T-helper 2 cell treated with Interferon-gamma antibody and Interleukin-4, amounts not matched to agents 5 μg/mL and 100 μg/mL, for 36 hours (primary cell): ENCODE data around the gene MYO18B.

Experiments
- DNase-seq: peaks from one replicate; pipeline ENCODE4 v3.0.0; 2021; ENCODE audit warnings: low spot score
- H3K27ac Mint-ChIP-seq: one replicate; pipeline ENCODE4 v1.8.0; 2021; ENCODE audit warnings: mild to moderate bottlenecking, mixed read lengths
- H3K27me3 Mint-ChIP-seq: one replicate; pipeline ENCODE4 v1.8.0; 2021; ENCODE audit warnings: low read depth, mixed read lengths
- H3K36me3 Mint-ChIP-seq: one replicate; pipeline ENCODE4 v1.8.0; 2021; ENCODE audit warnings: low read depth, mixed read lengths
- H3K4me1 Mint-ChIP-seq: one replicate; pipeline ENCODE4 v1.8.0; 2021; ENCODE audit warnings: low read depth, mixed read lengths
- H3K4me3 Mint-ChIP-seq: one replicate; pipeline ENCODE4 v1.8.0; 2022; ENCODE audit warnings: mild to moderate bottlenecking, moderate library complexity, mixed read lengths
- H3K9me3 Mint-ChIP-seq: one replicate; pipeline ENCODE4 v1.8.0; 2021; ENCODE audit warnings: mixed read lengths

MYO18B gene

GRCh38 chr22:25895678-25896077, 153.7 kb downstream of the MYO18B start:
- Mint-ChIP-seq H3K4me1 (no peaks in the 10 kb centered on the region), H3K9me3 (no peaks in the 10 kb centered on the region), H3K4me3 (no peak overlapping the region), H3K36me3 (no peaks in the 10 kb centered on the region), H3K27ac (no peak overlapping the region), H3K27me3 (no peaks in the 10 kb centered on the region)
- DNase-seq, result no peak

- Mint-ChIP-seq H3K27ac (no peak overlapping the region), H3K36me3 (no peaks in the 10 kb centered on the region), H3K4me3 (no peak overlapping the region), H3K27me3 (no peaks in the 10 kb centered on the region), H3K4me1 (no peaks in the 10 kb centered on the region), H3K9me3 (no peaks in the 10 kb centered on the region)
- no peak for DNase-seq
Observed at GRCh38 chr22:25896098-25896497, 154.1 kb downstream of the MYO18B start.

DNA sequence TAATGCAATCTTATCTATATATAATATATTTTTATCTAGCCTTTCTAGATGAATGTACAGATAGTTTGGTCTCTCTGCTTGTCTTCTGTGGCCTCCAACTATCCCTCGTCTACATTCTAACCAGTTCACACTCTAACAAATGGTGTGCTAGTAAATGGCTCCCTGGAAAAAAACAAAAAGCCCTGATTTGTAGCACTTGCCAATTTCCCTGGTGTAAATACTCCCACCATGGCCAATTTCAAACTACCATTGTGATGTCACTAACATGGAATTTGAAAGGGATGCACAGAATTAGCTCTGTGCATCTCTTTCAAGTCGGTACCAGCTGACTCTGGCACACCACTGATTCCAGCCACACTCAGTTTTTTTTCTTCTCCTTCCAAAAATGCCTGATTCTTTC, 154.6 kb downstream of the MYO18B start:
- Mint-ChIP-seq H3K4me3 (no peak overlapping the region), H3K27me3 (no peaks in the 10 kb centered on the region), H3K27ac (no peak overlapping the region), H3K36me3 (no peaks in the 10 kb centered on the region), H3K9me3 (no peaks in the 10 kb centered on the region), H3K4me1 (no peaks in the 10 kb centered on the region)
- DNase-seq, result no peak

DNA sequence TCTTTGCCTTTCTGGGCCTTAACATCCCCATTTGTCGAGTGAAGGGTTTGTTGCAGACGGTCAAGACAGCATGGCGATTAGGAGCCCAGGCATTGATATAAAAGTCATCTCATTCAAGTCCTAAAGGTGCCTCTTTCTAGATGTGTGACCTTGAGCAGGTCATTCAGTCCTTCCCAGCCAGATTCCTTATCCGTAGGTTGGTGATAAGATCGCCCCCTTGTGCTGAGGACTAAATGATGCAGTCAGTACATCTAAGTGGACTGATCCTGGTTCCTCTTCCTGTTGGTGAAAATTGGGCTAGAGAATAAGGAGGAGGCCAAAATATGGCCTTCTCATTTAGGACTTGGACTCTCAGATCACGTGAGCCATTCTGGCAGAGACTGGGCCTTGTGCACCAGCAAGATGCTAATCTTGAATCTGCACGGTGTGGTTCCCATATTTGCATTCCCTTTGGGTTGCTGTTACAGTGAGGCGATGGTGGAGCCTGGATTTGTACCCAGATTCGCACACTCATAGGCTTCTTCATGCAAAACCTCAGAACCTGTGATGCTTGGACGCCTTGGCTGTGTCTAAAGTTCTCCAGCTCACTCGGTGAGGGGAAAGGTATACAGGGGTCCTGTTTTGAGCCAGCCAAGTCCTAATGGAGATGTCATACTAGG, 156.8 kb downstream of the MYO18B start:
- Mint-ChIP-seq H3K27ac (no peak overlapping the region), H3K4me3 (no peak overlapping the region), H3K4me1 (no peaks in the 10 kb centered on the region), H3K9me3 (no peaks in the 10 kb centered on the region), H3K27me3 (no peaks in the 10 kb centered on the region), H3K36me3 (no peaks in the 10 kb centered on the region)
- no peak for DNase-seq

GRCh38 chr22:25899566-25899965, 157.6 kb downstream of the MYO18B start:
- no peaks in the 10 kb centered on the region for H3K27me3 Mint-ChIP-seq
- H3K27ac Mint-ChIP-seq, result no peak overlapping the region
- H3K4me3 Mint-ChIP-seq, result no peak overlapping the region
- no peaks in the 10 kb centered on the region for H3K36me3 Mint-ChIP-seq
- H3K9me3 Mint-ChIP-seq, result no peaks in the 10 kb centered on the region
- H3K4me1 Mint-ChIP-seq, result no peaks in the 10 kb centered on the region
- DNase-seq, result no peak

DNA sequence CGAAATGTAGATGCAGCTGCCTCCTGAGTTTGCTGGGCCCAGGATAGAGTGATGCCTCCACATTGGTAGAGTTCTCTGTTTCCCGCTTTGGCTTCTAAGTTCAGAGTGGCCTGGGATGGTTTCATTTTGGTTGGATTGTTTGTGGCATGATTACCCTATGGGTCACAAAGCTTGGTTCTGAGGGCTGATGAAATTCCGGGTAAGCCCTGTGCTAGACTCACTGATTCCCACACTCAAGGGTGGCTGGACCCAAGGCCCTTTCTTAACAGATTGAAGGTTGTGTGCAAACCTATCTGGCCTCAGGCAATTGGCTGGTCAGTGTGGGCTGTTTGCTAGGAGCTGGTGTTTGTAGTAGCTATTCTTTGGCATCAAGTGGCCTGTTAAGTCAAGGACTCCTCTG, 158.4 kb downstream of the MYO18B start:
- H3K4me1 Mint-ChIP-seq, result peaks cover 3% of the 10 kb centered on the region
- no peak overlapping the region for H3K4me3 Mint-ChIP-seq
- H3K27ac Mint-ChIP-seq, result no peak overlapping the region
- no peaks in the 10 kb centered on the region for H3K27me3 Mint-ChIP-seq
- H3K36me3 Mint-ChIP-seq, result no peaks in the 10 kb centered on the region
- no peaks in the 10 kb centered on the region for H3K9me3 Mint-ChIP-seq
- DNase-seq, result no peak

DNA sequence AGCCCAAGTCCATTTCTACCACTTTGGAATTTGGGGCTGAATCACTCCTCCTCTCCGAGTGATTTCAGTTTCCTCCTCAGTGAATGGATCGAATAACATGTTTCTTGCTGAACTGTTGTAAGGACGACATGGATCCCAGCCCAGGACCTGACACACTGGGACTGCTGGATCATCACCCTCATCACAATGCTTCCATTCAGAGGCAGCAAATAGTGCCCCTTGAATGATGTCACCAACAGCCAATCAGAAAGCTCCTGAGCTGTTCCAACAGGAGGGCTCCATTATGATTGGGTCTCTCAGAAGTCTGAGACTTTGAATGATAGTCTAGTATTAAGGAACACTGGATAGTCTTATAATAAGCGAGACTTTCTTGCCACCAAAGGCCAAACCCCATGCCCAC, 158.9 kb downstream of the MYO18B start:
- Mint-ChIP-seq H3K4me3 (no peak overlapping the region), H3K27me3 (no peaks in the 10 kb centered on the region), H3K9me3 (no peaks in the 10 kb centered on the region), H3K27ac (no peak overlapping the region), H3K36me3 (no peaks in the 10 kb centered on the region), H3K4me1 (peaks cover 3% of the 10 kb centered on the region)
- no peak for DNase-seq

GRCh38 chr22:25902402-25902801, 160.4 kb downstream of the MYO18B start:
- DNase-seq, result no peak
- no peaks in the 10 kb centered on the region for H3K27me3 Mint-ChIP-seq
- no peaks in the 10 kb centered on the region for H3K36me3 Mint-ChIP-seq
- no peak overlapping the region for H3K27ac Mint-ChIP-seq
- H3K4me1 Mint-ChIP-seq, result peaks cover 3% of the 10 kb centered on the region
- no peak overlapping the region for H3K4me3 Mint-ChIP-seq
- no peaks in the 10 kb centered on the region for H3K9me3 Mint-ChIP-seq

- Mint-ChIP-seq H3K9me3 (no peaks in the 10 kb centered on the region), H3K27ac (no peak overlapping the region), H3K4me3 (no peak overlapping the region), H3K27me3 (no peaks in the 10 kb centered on the region), H3K36me3 (no peaks in the 10 kb centered on the region), H3K4me1 (peaks cover 3% of the 10 kb centered on the region)
- DNase-seq, result no peak
Observed at GRCh38 chr22:25903294-25903693, 161.3 kb downstream of the MYO18B start.

DNA sequence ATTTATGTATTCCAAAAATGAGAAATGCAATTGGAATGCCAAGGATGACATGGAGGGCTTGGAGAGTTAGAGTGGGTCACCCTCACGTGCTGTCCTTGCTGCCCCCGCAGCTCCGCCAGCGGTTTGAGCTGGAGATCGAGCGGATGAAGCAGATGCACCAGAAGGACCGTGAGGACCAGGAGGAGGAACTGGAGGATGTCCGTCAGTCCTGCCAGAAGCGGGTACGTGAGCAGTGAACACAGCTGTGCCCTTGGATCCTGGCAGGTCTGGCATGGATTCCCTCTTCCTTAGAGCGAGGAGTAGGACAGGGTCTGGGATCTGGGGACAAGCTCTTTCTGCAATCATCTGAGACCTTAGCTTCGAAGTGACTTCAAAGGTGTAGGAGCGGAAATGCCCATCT, 166.2 kb downstream of the MYO18B start:
- H3K9me3 Mint-ChIP-seq, result no peaks in the 10 kb centered on the region
- H3K27ac Mint-ChIP-seq, result no peak overlapping the region
- DNase-seq, result no peak
- H3K4me3 Mint-ChIP-seq, result no peak overlapping the region
- H3K27me3 Mint-ChIP-seq, result no peaks in the 10 kb centered on the region
- no peaks in the 10 kb centered on the region for H3K36me3 Mint-ChIP-seq
- peaks cover 3% of the 10 kb centered on the region for H3K4me1 Mint-ChIP-seq

DNA sequence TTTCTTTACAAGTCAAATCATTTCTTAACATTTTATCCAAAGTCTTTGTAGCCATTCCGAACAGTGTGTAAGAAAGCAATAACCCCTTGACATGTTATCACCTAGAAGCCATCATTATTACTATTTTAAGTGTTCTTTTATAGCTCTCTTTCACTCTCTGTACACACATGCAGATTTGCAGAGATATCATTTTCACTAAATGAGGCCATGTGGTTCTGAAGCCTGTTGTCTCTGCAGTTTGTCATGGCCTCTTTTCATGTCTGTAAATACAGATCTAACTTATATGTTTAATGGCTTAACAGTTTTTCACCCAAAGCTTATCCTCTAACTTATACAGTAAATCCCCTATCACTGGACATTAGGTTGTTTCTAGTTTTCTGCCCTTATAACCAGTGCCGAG, 166.8 kb downstream of the MYO18B start:
- DNase-seq, result no peak
- no peak overlapping the region for H3K27ac Mint-ChIP-seq
- H3K4me1 Mint-ChIP-seq, result peaks cover 3% of the 10 kb centered on the region
- no peaks in the 10 kb centered on the region for H3K27me3 Mint-ChIP-seq
- H3K4me3 Mint-ChIP-seq, result no peak overlapping the region
- no peaks in the 10 kb centered on the region for H3K36me3 Mint-ChIP-seq
- H3K9me3 Mint-ChIP-seq, result no peaks in the 10 kb centered on the region

- no peaks in the 10 kb centered on the region for H3K36me3 Mint-ChIP-seq
- no peak for DNase-seq
- peaks cover 3% of the 10 kb centered on the region for H3K4me1 Mint-ChIP-seq
- H3K27me3 Mint-ChIP-seq, result no peaks in the 10 kb centered on the region
- no peak overlapping the region for H3K27ac Mint-ChIP-seq
- H3K9me3 Mint-ChIP-seq, result no peaks in the 10 kb centered on the region
- no peak overlapping the region for H3K4me3 Mint-ChIP-seq
Observed at GRCh38 chr22:25909614-25910387, 167.8 kb downstream of the MYO18B start.

- Mint-ChIP-seq H3K27me3 (no peaks in the 10 kb centered on the region), H3K36me3 (no peaks in the 10 kb centered on the region), H3K27ac (no peak overlapping the region), H3K4me3 (no peak overlapping the region), H3K9me3 (no peaks in the 10 kb centered on the region), H3K4me1 (no peaks in the 10 kb centered on the region)
- no peak for DNase-seq
Observed at GRCh38 chr22:25911243-25911972, 169.4 kb downstream of the MYO18B start.

GRCh38 chr22:25919452-25919851, 177.5 kb downstream of the MYO18B start:
- Mint-ChIP-seq H3K27me3 (peaks cover 4% of the 10 kb centered on the region), H3K36me3 (no peaks in the 10 kb centered on the region), H3K4me1 (no peaks in the 10 kb centered on the region), H3K9me3 (no peaks in the 10 kb centered on the region), H3K27ac (no peak overlapping the region), H3K4me3 (no peak overlapping the region)
- DNase-seq, result no peak
